ENCODE data around the gene TNRC6A. TPM values are rescaled to one million over a fixed set of nuclear protein-coding genes. Genes with fewer than 3 reads are reported as not detected.

Gene TNRC6A
- total and polyA plus RNA-seq, 10 of the 15 experiments (the other 5 are each of a cell fraction or from before 2014, with no cell fraction given), result 4.6 to 41.3 (median 29.7) TPM

- no peak for TF ChIP-seq ZNF622 (IDR thresholded peaks at IDR 0.05)
- TF ChIP-seq BHLHE40 (IDR thresholded peaks at IDR 0.05; ENCODE audit: borderline replicate concordance in 1 of 2, low read depth in 2 of 2, low read length in 1 of 2), result no peak
- no peak for TF ChIP-seq ETV6 (conservative IDR thresholded peaks at IDR 0.05 in 1 of 2, IDR thresholded peaks at IDR 0.05 in 1 of 2; ENCODE audit: borderline replicate concordance in 1 of 2, low read depth in 1 of 2)
- TF ChIP-seq TCF3 (IDR thresholded peaks at IDR 0.05; ENCODE audit: borderline replicate concordance, insufficient read depth, low read depth, low read length), result no peak
- no peak for TF ChIP-seq CREM (IDR thresholded peaks at IDR 0.05; ENCODE audit: low read depth)
- no peak for TF ChIP-seq ZNF274 (IDR thresholded peaks at IDR 0.05; ENCODE audit: insufficient read depth, insufficient read length)
- no peak for TF ChIP-seq JUNB (IDR thresholded peaks at IDR 0.05)
- TF ChIP-seq MLLT1 (IDR thresholded peaks at IDR 0.05), result no peak
- no peak for TF ChIP-seq EP300 (IDR thresholded peaks at IDR 0.05; ENCODE audit: borderline replicate concordance in 1 of 2, control insufficient read depth in 1 of 2, low read depth in 2 of 2, low read length in 2 of 2)
- no peak for TF ChIP-seq MXI1 (IDR thresholded peaks at IDR 0.05; ENCODE audit: low read depth, low read length)
- TF ChIP-seq PBX3 (IDR thresholded peaks at IDR 0.05; ENCODE audit: insufficient replicate concordance, low read depth, low read length), result no peak
- no peak for TF ChIP-seq PRDM15 (CRISPR knock-in tag; IDR thresholded peaks at IDR 0.05)
- H4K20me1 ChIP-seq (ENCODE audit: control insufficient read depth, insufficient read depth), result no peaks in the 10 kb centered on the region
- no peaks in the 10 kb centered on the region for H3K36me3 ChIP-seq (ENCODE audit: control insufficient read depth in 2 of 2, insufficient read depth in 2 of 2, low read length in 1 of 2)
- no peak overlapping the region for H3K4me2 ChIP-seq (ENCODE audit: control insufficient read depth, insufficient read depth)
- FAIRE-seq (no peak), DNase-seq (ENCODE audit: low read depth, low spot score) (no peak), ATAC-seq (no peak)
- no peak overlapping the region for H2AFZ ChIP-seq (ENCODE audit: control insufficient read depth, low read depth, low read length)
- H3K9me3 ChIP-seq (replicated peaks; ENCODE audit: control insufficient read depth, insufficient read depth, low read length), result no peaks in the 10 kb centered on the region
- no peaks in the 10 kb centered on the region for H3K79me2 ChIP-seq (ENCODE audit: control insufficient read depth, insufficient read depth, low read length)
- no peak overlapping the region for H3K9ac ChIP-seq (ENCODE audit: control insufficient read depth, insufficient read depth, low read length)
- BruUV-seq (replicated peaks), result no TSS peak
- POLR2A ChIA-PET, result no interaction called here
- no peak overlapping the region for H3K4me3 ChIP-seq
- CTCF ChIA-PET, result interaction anchor here (1.0 kb wide), 1 partner anchor 114 kb away, joined by 3 read pairs; no protein-coding TSS in a partner anchor
- H3K27me3 ChIP-seq (replicated peaks in 1 of 2; ENCODE audit: control insufficient read depth in 2 of 2, insufficient read depth in 2 of 2, low read length in 1 of 2), result no peaks in the 10 kb centered on the region
- H3K4me1 ChIP-seq (ENCODE audit: control insufficient read depth, insufficient read depth, low read length), result no peaks in the 10 kb centered on the region
- WGBS (ENCODE audit: insufficient coverage, insufficient replicate concordance, low lambda C conversion rate, missing lambda C conversion rate), result 58% methylated on average over 7 of the region's 7 CpGs
- intact Hi-C loops (cut with micrococcal nuclease; ENCODE audit: unreplicated experiment), result no loop called here
- SMC1A ChIA-PET (ENCODE audit: uncharacterized antibody, unreplicated experiment), result no interaction called here
- in situ Hi-C loops (cut with MboI), result no loop called here
- H3K27ac ChIP-seq (ENCODE audit: control insufficient read depth, insufficient read depth), result no peak overlapping the region
- RAD21 ChIA-PET (ENCODE audit: unreplicated experiment), result no interaction called here
Observed at GRCh38 chr16:24692854-24693253, 36.6 kb upstream of the TNRC6A start.
